Measurements from ENCODE around the gene JMJD1C. TPM values are rescaled to one million over a fixed set of nuclear protein-coding genes. Genes with fewer than 3 reads are reported as not detected.

The JMJD1C gene
- total and polyA plus RNA-seq, 8 donors = 25.6 to 56.9 (median 36.7) TPM

DNA sequence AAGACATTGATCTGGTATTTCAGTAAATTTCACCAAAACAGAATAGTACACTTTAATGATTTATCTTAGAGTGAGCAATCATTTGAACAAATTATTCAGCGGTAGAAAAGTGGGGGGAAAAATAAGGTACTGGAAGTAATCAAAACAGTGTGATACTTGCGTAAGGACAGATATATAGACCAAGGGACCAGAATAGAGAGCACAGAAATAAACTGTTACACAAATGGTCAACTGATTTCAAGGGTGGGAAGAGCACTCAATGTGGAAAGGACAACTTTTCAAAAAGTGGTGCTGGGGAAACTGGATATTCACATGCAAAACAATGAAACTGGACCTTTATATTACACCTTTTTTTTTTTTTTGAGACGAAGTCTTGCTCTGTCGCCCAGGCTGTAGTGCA lies 212.7 kb downstream of the JMJD1C start:
- 89 to 93% methylated on average over 4 of the region's 4 CpGs for WGBS, 2 donors
- FAIRE-seq (no peak), DNase-seq (no peak), ATAC-seq (no peak)
- TF ChIP-seq, protein P1, sequence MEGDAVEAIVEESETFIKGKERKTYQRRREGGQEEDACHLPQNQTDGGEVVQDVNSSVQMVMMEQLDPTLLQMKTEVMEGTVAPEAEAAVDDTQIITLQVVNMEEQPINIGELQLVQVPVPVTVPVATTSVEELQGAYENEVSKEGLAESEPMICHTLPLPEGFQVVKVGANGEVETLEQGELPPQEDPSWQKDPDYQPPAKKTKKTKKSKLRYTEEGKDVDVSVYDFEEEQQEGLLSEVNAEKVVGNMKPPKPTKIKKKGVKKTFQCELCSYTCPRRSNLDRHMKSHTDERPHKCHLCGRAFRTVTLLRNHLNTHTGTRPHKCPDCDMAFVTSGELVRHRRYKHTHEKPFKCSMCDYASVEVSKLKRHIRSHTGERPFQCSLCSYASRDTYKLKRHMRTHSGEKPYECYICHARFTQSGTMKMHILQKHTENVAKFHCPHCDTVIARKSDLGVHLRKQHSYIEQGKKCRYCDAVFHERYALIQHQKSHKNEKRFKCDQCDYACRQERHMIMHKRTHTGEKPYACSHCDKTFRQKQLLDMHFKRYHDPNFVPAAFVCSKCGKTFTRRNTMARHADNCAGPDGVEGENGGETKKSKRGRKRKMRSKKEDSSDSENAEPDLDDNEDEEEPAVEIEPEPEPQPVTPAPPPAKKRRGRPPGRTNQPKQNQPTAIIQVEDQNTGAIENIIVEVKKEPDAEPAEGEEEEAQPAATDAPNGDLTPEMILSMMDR (IDR thresholded peaks at IDR 0.05) = no peak
- intact Hi-C loops (cut with DNase I) = no loop called here
- Histone ChIP-seq H3K27me3 (no peaks in the 10 kb centered on the region), H3K27ac (no peak overlapping the region), H3K36me3 (no peaks in the 10 kb centered on the region), H3K9me3 (no peaks in the 10 kb centered on the region), H3K4me3 (no peak overlapping the region), H3K4me1 (peaks cover 0 to 12% (median 5%) of the 10 kb centered on the region in 3 donors)

DNA sequence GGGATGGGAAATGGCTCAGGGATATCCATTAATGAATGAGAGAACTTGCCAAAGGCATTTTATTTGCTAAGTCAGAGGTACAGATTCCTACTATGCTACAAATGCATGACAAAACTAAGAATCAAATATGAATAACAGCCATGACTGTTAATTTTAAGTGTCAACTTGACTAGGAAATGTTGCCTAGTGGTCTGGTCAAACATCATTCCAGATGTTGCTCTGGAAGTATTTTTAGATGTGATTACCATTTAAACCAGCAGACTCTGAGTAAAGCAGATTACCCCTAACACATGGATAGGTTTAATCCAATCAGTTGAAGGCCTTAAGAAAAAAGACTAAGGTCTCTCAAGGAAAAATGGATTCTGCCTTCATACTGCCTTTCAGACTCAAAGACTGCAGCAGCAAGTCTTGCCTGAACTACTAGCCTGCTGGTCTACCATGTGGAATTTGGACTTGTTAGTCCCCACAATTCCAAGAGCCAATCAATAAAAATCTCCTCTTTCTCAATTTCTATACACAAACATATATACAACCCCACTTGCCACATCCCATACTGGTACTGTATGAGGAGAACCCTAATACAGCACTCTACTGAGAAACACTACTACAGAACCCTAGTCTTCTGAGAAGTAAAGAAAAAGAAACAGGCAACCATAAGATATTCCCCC lies 213.5 kb downstream of the JMJD1C start:
- no peak for DNase-seq
- TF ChIP-seq, protein P1 (IDR thresholded peaks at IDR 0.05) = no peak
- ATAC-seq = no peak
- Histone ChIP-seq H3K27me3 (no peaks in the 10 kb centered on the region), H3K4me1 (peaks cover 0 to 10% (median 2%) of the 10 kb centered on the region in 3 donors), H3K27ac (no peak overlapping the region), H3K36me3 (no peaks in the 10 kb centered on the region), H3K9me3 (no peaks in the 10 kb centered on the region), H3K4me3 (no peak overlapping the region)
- intact Hi-C loops (cut with DNase I) = no loop called here
- no peak for FAIRE-seq

DNA sequence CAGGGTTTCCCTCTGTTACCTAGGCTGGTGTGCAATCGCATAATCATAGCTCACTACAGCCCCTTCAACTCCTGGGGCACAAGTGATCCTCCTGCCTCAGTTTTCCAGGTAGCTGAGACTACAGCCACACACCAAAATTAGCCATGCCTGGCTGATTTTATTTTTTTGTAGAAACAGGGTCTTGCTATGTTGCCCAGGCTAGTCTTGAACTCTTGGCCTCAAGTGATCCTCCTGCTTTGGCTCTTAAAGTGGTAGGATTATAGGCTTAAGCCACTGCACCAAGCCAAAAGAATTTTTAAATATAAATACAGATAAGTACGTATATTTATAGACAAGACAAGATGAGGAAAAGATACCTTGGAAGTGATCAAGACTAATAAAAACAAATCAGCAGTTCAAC lies 215.7 kb downstream of the JMJD1C start:
- 79 to 80% methylated on average over 2 of the region's 2 CpGs for WGBS, 2 donors
- H3K4me1 ChIP-seq = no peaks in the 10 kb centered on the region
- intact Hi-C loops (cut with DNase I) = no loop called here
- no peaks in the 10 kb centered on the region for H3K9me3 ChIP-seq
- H3K4me3 ChIP-seq = no peak overlapping the region
- ATAC-seq (no peak), DNase-seq (no peak), FAIRE-seq (no peak)
- no peak overlapping the region for H3K27ac ChIP-seq
- no peaks in the 10 kb centered on the region for H3K27me3 ChIP-seq
- H3K36me3 ChIP-seq = no peaks in the 10 kb centered on the region
- TF ChIP-seq, protein P1 (IDR thresholded peaks at IDR 0.05) = no peak

DNA sequence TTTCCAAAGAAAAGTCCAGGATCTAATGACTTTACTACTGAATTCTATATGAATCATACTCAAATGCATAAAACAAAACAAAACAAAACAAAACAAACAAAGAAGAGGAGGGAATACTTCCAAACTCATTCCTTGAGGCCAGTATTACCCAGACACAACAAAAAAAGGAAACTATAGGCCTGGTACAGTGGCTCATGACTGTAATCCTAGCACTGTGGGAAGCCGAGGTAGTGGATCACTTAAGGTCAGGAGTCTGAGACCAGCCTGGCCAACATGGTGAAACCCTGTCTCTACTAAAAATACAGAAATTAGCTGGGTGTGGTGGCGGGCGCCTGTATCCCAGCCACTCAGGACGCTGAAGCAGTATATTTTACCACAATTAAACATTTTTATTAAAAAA lies 218.0 kb downstream of the JMJD1C start:
- TF ChIP-seq, protein P1 (IDR thresholded peaks at IDR 0.05) = no peak
- H3K27me3 ChIP-seq = no peaks in the 10 kb centered on the region
- no peak overlapping the region for H3K27ac ChIP-seq
- intact Hi-C loops (cut with DNase I) = no loop called here
- ATAC-seq (no peak), DNase-seq (no peak), FAIRE-seq (no peak)
- 94 to 98% methylated on average over 4 of the region's 4 CpGs for WGBS, 2 donors
- H3K9me3 ChIP-seq = no peaks in the 10 kb centered on the region
- H3K36me3 ChIP-seq = no peaks in the 10 kb centered on the region
- no peaks in the 10 kb centered on the region for H3K4me1 ChIP-seq
- H3K4me3 ChIP-seq = no peak overlapping the region

DNA sequence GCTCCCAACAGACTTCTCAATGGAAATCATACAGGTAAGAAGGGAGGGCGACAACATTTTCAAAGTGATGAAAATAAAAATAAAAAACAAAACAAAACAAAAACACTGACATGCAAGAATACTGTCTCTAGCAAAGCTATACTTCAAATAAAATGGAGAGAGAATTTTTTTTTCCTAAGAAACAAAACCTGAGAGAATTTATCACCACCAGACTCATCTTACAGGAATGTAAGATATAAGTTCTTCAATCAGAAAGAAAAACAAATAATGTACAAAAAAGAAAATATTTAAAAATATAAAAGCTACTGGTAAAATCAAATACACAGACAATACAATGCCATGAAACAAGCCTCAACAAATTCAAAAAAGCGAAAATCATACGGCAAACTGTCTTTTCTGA lies 219.4 kb downstream of the JMJD1C start:
- 96 to 99% methylated on average over 3 of the region's 3 CpGs for WGBS, 2 donors
- ATAC-seq = no peak
- intact Hi-C loops (cut with DNase I) = no loop called here

More for the DNA sequence above, 219.4 kb downstream of the JMJD1C start:
- DNase-seq = no peak
- no peak for FAIRE-seq
- H3K4me1 ChIP-seq = peaks cover 0 to 5% (median 0%) of the 10 kb centered on the region in 3 donors
- no peaks in the 10 kb centered on the region for H3K36me3 ChIP-seq
- H3K27ac ChIP-seq = no peak overlapping the region
- H3K27me3 ChIP-seq = no peaks in the 10 kb centered on the region
- H3K4me3 ChIP-seq = no peak overlapping the region
- no peaks in the 10 kb centered on the region for H3K9me3 ChIP-seq
- TF ChIP-seq, protein P1 (IDR thresholded peaks at IDR 0.05) = no peak

Data from pancreas (tissue), 10 donors.